Lower leg skin (tissue), 3 donors: Measurements from ENCODE around the gene CHPF.

Experiments used
- CTCF ChIP-seq, 3 donors: fragments of 450-650 bp; IDR thresholded peaks; one replicate each; pipeline ENCODE4 v1.5.1; 2016; ENCODE audit warnings: antibody characterized with exemption in 3 of 3, mild to moderate bottlenecking in 3 of 3, moderate library complexity in 2 of 3
- POLR2A ChIP-seq, 2 donors: fragments of 450-650 bp; IDR thresholded peaks; one replicate each; pipeline ENCODE4 v1.6.1; 2016 to 2017; ENCODE audit warnings: antibody characterized with exemption in 2 of 2, mild to moderate bottlenecking in 1 of 2, moderate library complexity in 1 of 2

- TF ChIP-seq CTCF (IDR thresholded peaks at IDR 0.05) (no peak), POLR2A (IDR thresholded peaks at IDR 0.05) (no peak)
These were observed 43.5 kb downstream of the CHPF start for GRCh38 chr2:219500135-219500534.
